HG03175 (cell line): ENCODE measurements around the gene NRN1L.
A peak's percentile ranks its signal among the peaks of the same experiment; 100 is the strongest.

ENCODE experiments used
- ATAC-seq: cut with Tn5 transposase; IDR thresholded peaks from one replicate; pipeline ENCODE4 v1.9.1; 2021; ENCODE audit warnings: mild to moderate bottlenecking, moderate library complexity; ENCODE audit not compliant: unreplicated experiment

NRN1L gene

DNA sequence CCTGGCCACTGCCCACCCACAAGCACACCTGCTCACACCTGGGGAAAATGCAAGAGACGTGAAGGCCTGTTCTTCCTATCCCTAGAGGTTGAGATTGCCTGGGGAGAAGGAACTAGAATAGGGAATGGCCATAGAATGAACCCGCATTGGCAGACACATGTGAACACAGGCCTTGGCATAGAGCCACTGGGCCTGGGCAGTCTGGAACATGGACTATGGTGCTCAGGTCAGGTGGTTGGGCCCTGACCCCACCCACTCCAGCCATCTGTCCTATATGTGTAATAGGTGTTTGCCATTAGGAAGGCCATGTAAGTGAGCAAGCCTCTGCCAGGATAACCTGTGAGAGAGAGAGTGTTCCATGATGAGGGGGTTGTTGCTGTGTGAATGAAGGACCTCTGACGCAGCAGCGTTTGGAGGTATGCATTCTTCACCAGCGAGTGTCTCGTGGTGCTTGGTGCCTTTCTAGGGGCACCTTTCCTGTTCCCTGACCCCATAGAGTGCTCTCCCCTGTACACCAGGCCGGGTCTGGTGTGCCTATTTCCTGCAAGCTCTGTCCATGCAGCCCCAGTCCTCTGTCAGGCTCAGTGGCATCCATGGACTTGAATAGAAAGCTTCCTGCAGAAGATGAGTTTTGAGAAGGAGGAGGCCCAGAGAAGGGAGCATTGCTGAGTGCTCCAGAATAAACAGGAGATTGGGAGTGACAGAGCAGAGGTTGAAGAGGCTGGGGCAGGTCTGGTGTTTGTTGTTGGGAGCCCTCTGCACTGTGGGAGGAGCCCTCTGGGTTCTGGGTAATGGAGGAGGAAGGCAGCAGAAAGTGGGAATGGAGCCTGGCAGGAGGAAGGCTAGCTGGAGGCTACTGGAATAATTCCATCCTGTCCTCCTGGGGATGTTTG lies 31.4 kb downstream of the NRN1L start:
- ATAC-seq, result no peak

- ATAC-seq, result no peak
These were observed 32.6 kb downstream of the NRN1L start for GRCh38 chr16:67917140-67917851.

DNA sequence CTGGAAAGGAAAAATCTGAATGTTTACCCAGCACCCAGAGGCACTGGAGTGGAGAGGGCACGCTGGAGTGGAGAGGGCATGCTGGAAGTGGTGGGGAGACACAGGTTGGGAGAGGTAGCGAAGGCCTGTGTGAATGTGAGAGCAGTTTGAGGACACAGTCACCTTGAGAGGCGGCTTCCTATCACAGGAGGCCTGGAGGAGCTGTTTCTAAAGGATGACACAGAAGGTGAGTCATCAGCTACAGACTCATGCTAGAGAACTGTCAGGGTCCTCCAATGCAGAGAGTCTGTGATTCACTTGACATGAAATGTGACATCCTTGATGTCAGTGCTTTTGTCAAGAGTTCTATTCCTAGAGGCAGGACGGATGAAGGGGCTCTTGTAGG lies 33.2 kb downstream of the NRN1L start:
- ATAC-seq, result no peak

DNA sequence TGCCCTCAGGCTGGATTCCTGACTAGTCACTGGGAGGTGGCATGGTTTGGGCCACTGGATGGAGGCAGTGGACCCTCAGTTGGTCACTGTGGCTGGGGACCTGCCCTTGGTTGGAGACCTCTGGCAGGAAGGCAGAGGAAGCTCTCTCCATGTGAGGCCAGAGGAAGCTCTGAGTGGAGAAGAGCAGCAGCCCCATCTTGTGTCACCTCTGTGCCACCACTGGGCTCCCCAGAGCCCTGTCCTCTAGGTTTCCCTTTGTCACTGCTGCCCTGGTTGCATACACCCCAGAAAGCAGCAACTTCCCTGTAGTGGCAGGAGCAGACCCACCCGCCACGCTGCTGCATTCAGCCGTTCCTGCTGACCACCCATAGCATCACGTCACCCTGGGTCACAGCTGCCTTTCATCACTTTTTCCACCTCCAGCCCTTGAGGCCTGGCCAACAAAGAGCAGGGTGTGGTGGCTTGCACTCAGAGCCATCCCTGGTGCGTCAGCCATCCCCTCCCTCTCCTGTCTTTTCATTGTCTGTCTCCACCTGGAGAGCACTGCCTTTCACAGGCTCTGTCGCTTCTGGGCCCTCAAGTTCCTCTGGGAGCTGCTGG lies 35.0 kb downstream of the NRN1L start:
- no peak for ATAC-seq

- no peak for ATAC-seq
These were observed 37.5 kb downstream of the NRN1L start for GRCh38 chr16:67922221-67922620.

DNA sequence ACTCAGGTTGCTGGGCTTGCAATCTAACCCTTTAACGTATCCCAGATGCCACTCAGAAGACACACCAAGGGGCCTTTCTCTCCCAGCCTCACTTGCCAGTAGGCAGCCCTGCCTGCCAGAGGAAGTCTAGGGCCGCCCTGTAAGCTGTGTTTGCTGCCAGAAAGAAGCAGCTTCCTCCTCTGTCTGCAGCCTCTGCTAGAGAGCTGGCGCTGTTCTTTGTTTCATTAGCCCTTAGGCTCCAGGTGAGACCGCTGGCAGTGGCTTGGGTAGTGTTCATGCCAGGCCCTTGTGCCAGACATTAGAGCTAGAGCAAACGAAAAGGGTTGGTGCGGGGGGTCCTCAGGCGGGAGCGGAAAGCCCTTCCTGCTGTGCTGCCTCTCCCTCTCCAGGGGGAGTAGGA lies 38.1 kb downstream of the NRN1L start:
- ATAC-seq, result no peak

DNA sequence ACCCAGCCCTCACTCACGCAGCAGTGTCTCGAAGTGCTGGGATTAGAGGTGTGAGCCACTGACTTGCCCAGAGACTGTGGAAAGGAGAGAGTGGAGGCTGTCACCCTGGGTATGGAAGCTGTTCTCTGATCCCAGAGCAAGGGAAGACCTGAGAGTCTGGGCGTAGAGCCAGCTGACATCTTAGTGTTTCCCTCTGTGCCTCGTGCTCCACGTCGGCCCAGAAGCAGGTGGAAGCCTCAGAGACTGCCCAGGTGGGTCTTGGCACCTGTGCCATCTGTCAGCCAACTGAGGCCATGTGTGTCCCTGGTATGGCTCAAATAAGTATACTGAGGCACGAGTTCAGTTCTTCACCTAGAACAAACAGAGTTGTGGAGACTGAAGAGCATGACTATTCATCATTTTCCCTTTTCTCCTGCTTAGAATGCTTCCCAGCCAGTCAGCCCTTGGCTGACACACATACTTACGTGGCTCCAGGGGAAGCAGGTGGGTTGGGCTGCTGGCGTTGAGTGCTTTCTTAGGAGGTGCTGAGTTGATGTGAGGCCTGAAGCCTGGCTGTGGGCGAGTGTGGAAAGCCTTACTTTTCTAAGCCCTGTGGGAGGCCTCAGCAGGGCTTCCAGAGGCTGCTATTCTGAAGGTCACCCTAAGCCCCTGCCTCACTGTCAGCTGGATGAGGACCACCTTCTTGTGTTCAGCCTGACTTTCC lies 38.9 kb downstream of the NRN1L start:
- no peak for ATAC-seq

- ATAC-seq, result no peak
These were observed 39.6 kb downstream of the NRN1L start for GRCh38 chr16:67924140-67924906.

- no peak for ATAC-seq
These were observed 41.6 kb downstream of the NRN1L start for GRCh38 chr16:67926181-67926750.

DNA sequence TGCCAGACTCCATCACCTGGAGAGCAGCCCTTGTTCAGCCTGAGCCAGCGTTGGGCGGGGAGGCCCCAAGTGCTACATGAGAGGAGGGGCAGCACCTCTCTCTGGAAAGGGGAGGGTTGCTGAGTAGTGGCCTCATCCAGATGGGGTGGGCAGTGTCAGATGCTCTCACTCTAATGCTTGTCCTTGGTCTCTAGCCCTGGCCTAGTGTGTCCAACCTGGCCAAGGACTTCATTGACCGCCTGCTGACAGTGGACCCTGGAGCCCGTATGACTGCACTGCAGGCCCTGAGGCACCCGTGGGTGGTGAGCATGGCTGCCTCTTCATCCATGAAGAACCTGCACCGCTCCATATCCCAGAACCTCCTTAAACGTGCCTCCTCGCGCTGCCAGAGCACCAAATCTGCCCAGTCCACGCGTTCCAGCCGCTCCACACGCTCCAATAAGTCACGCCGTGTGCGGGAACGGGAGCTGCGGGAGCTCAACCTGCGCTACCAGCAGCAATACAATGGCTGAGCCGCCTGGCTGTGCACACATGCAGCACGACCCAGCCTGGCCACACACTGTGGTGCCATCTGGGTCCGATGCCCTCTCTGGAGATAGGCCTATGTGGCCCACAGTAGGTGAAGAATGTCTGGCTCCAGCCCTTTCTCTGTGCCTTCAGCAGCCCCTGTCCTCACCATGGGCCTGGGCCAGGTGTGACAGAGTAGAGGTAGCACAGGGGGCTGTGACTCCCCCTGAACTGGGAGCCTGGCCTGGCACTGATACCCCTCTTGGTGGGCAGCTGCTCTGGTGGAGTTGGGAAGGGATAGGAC lies 42.7 kb downstream of the NRN1L start:
- ATAC-seq, result no peak

- no peak for ATAC-seq
These were observed 43.5 kb downstream of the NRN1L start for GRCh38 chr16:67928147-67928546.

DNA sequence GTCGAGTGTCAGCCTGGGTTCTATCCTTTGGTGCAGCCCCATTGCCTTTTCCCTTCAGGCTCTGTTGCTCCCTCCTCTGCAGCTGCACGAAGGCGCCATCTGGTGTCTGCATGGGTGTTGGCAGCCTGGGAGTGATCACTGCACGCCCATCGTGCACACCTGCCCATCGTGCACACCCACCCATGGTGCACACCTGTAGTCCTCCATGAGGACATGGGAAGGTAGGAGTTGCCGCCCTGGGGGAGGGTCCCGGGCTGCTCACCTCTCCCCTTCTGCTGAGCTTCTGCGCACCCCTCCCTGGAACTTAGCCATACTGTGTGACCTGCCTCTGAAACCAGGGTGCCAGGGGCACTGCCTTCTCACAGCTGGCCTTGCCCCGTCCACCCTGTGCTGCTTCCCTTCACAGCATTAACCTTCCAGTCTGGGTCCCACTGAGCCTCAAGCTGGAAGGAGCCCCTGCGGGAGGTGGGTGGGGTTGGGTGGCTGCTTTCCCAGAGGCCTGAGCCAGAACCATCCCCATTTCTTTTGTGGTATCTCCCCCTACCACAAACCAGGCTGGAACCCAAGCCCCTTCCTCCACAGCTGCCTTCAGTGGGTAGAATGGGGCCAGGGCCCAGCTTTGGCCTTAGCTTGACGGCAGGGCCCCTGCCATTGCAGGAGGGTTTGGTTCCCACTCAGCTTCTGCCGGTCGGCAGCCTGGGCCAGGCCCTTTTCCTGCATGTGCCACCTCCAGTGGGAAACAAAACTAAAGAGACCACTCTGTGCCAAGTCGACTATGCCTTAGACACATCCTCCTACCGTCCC lies 44.1 kb downstream of the NRN1L start:
- peak; percentile 44 for ATAC-seq

- no peak for ATAC-seq
These were observed 45.5 kb downstream of the NRN1L start for GRCh38 chr16:67930191-67930590.

DNA sequence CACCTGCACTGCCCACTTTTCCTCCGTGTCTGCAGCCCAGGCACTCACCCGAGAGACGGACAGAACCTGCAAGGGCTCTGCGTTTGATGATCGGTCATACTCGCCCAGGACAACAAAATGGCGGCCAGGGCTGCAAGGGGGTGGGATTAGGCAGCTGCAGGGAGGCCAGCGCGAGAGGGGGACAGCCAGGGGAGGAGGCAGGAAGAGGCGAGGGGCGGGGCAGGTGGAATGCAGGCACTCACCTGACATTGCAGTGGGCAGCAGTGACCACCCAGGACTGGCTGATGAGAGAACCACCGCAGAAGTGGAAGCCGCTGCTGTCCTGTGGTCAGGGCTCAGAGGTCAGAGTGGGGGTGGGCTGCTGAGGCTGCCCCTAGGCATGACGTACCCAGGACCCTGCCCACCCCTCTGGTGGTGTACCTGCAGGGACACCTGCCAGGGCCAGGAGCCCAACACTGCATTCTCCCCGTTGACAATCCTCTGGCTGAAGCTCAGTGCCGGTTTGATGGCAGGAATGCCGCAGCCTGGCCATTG lies 46.1 kb downstream of the NRN1L start:
- no peak for ATAC-seq

GRCh38 chr16:67931712-67932461 lies 47.2 kb downstream of the NRN1L start, which contains the start of gene CTRL:
CTRL (minus strand) TSS chr16:67931862; CDS start chr16:67931852, 10 bp downstream.
- ATAC-seq, result no peak

GRCh38 chr16:67932462-67932840 lies 47.8 kb downstream of the NRN1L start:
- ATAC-seq, result no peak

- ATAC-seq, result no peak
These were observed 49.1 kb downstream of the NRN1L start for GRCh38 chr16:67933805-67934204.
